Lower lobe of right lung (tissue), 2 donors: ENCODE results near the gene ANKEF1. TPM values are rescaled to one million over a fixed set of nuclear protein-coding genes. Genes with fewer than 3 reads are reported as not detected.

Experiments used
- ATAC-seq, 2 donors: fragments of 200-7000 bp; cut with Tn5 transposase; one replicate each; pipeline ENCODE4 v1.9.1; 2020 to 2022; ENCODE audit warnings: mild to moderate bottlenecking in 2 of 2, moderate library complexity in 2 of 2
- DNase-seq: peaks from one replicate; pipeline ENCODE4 v3.0.0-alpha.2; 2020
- H3K27ac ChIP-seq: fragments of 200-600 bp; one replicate; pipeline ENCODE4 v1.8.0; 2022
- H3K27me3 ChIP-seq: fragments of 200-600 bp; one replicate; pipeline ENCODE4 v1.8.0; 2022; ENCODE audit warnings: low read depth
- H3K36me3 ChIP-seq: fragments of 200-600 bp; one replicate; pipeline ENCODE4 v1.8.0; 2022; ENCODE audit warnings: mild to moderate bottlenecking
- H3K4me1 ChIP-seq: fragments of 200-600 bp; one replicate; pipeline ENCODE4 v1.8.0; 2022
- H3K4me3 ChIP-seq: fragments of 200-600 bp; one replicate; pipeline ENCODE4 v1.8.0; 2022; ENCODE audit warnings: mild to moderate bottlenecking
- H3K9me3 ChIP-seq: fragments of 200-600 bp; one replicate; pipeline ENCODE4 v1.8.0; 2022
- intact Hi-C: fragments of 100-400 bp; cut with DNase I; formaldehyde crosslinking; loops from one replicate; pipeline ENCODE4 v1.11.0; 2022
- long read RNA-seq: library from polyadenylated mRNA; unstranded; transcript quantifications from one replicate; pipeline ENCODE4 v2.0.0, GENCODE V29; 2021
- total RNA-seq: library from RNA; stranded (reverse); fragmentation: NEBNext Ultra II Directional; extraction: Animal tissue kit (Norgen Biotek cat#: 25700); gene quantifications from one replicate; pipeline ENCODE4 v1.2.1, GENCODE V29; 2021
- TF ChIP-seq, protein P1 (sequence below): fragments of 200-600 bp; IDR thresholded peaks from one replicate; pipeline ENCODE4 v1.8.0; 2022; ENCODE audit warnings: antibody characterized with exemption, mild to moderate bottlenecking
- donor health status: DM: no; HTN: yes; CAD: no; lungs with severe emphysema.

The ANKEF1 gene
- total RNA-seq = 3.8 TPM
- long read RNA-seq, full-length matches to known transcripts = 5 of 12 reads
- long read RNA-seq, partial matches to known transcripts = 3 of 12 reads
- long read RNA-seq, other reads (novel, unspliced or antisense) = 4 of 12 reads

DNA sequence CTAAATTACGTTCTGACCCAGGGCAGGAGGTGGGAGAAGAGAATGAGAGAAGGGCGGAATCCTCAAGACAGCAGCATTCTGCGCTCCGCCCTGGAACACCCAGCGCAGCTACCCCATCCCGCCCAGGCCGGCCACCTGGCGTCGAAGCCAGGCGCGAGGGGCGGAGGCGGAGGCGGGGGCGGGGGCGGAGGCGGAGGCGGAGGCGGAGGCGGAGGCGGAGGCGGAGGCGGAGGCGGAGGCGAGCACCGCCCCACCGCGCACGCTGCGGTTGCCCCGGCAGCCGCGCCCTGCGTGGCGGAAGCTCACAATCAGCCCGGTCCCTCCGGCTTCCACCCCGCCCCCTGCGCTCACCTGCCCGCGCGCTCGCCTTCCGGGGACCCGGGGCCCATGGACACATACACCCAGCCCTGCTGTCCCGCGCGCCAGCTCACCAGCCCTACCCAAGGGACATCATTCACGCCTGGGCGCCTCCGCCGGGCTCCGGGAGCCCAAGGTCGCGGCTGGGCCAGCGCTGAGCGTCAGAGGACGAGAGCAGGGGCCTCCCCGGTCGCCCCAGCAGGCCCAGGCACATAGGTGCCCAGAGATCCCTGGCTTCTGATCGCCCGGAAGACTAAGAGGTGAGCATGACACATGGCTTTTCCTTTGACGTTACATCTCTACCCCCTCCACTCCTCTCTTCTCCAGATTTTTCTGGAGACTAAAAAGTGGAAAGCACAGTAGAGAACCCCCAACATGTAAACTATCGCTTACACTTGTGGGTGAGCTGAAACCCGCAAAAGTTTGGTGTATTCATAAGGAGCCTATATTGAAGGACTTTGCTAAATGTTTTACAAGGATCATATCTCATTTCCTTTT, at the start of gene ANKEF1:
Gene ANKEF1 (plus strand): TSS at position 271 of the 855 bp plus-strand sequence. CDS start 3,315 bp downstream, outside the sequence.
- Histone ChIP-seq H3K9me3 (no peaks in the 10 kb centered on the region), H3K4me1 (peaks cover 10% of the 10 kb centered on the region), H3K27me3 (no peaks in the 10 kb centered on the region), H3K27ac (peak within 1 kb of the TSS; percentile 80), H3K4me3 (peak within 1 kb of the TSS; percentile 74), H3K36me3 (no peaks in the 10 kb centered on the region)
- TF ChIP-seq, protein P1, sequence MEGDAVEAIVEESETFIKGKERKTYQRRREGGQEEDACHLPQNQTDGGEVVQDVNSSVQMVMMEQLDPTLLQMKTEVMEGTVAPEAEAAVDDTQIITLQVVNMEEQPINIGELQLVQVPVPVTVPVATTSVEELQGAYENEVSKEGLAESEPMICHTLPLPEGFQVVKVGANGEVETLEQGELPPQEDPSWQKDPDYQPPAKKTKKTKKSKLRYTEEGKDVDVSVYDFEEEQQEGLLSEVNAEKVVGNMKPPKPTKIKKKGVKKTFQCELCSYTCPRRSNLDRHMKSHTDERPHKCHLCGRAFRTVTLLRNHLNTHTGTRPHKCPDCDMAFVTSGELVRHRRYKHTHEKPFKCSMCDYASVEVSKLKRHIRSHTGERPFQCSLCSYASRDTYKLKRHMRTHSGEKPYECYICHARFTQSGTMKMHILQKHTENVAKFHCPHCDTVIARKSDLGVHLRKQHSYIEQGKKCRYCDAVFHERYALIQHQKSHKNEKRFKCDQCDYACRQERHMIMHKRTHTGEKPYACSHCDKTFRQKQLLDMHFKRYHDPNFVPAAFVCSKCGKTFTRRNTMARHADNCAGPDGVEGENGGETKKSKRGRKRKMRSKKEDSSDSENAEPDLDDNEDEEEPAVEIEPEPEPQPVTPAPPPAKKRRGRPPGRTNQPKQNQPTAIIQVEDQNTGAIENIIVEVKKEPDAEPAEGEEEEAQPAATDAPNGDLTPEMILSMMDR = no peak
- intact Hi-C loops = no loop called here
- peak; percentile 99 to 100 for ATAC-seq
- peak; percentile 91 for DNase-seq

DNA sequence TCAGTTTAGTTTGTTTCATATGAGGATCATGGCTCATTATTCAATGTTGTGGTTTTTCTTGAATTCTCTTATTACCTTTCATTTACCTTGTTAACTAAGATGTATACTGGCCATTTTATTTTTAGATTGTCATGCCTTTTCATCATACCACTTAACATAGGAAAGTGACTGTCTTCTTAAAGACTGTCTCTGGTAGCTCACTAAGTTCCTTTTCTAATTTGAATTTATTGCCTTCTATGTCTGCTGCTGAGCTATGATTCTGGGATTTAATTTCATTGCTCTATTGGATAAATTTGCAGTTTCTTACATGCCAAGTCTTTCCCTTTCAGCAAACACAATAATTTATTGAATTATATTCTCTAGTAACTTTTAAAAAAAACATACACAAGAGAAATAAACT, 49.5 kb upstream of the ANKEF1 start:
- no peak overlapping the region for H3K27ac ChIP-seq
- no peak overlapping the region for H3K4me3 ChIP-seq
- TF ChIP-seq, protein P1 = no peak
- DNase-seq = no peak
- no peaks in the 10 kb centered on the region for H3K36me3 ChIP-seq
- intact Hi-C loops = no loop called here
- no peaks in the 10 kb centered on the region for H3K9me3 ChIP-seq
- no peak for ATAC-seq
- no peaks in the 10 kb centered on the region for H3K4me1 ChIP-seq
- no peaks in the 10 kb centered on the region for H3K27me3 ChIP-seq

DNA sequence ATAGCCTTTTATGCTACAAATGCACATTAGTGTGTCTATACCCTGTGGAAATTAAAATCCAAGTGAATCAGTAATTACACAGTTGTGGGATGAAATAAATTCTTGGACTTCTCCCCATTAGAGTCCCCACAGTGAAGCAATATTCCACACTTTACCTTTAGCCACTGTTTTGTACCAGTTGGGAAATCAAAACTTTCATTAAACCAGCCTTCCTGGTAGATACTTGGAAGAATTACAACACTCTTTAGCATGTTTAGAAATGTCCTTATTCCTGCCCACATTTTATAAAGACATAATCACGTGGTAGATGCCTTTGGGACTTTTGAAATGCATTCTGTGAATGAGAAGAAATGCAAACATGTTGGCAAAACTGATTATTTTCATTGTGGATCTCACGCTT, 49.0 kb upstream of the ANKEF1 start:
- intact Hi-C loops = no loop called here
- H3K27ac ChIP-seq = no peak overlapping the region
- DNase-seq = no peak
- no peaks in the 10 kb centered on the region for H3K27me3 ChIP-seq
- no peaks in the 10 kb centered on the region for H3K4me1 ChIP-seq
- no peak overlapping the region for H3K4me3 ChIP-seq
- H3K36me3 ChIP-seq = no peaks in the 10 kb centered on the region
- no peaks in the 10 kb centered on the region for H3K9me3 ChIP-seq
- peak in 1 of 2 donors; percentile 47 for ATAC-seq
- TF ChIP-seq, protein P1 = no peak

DNA sequence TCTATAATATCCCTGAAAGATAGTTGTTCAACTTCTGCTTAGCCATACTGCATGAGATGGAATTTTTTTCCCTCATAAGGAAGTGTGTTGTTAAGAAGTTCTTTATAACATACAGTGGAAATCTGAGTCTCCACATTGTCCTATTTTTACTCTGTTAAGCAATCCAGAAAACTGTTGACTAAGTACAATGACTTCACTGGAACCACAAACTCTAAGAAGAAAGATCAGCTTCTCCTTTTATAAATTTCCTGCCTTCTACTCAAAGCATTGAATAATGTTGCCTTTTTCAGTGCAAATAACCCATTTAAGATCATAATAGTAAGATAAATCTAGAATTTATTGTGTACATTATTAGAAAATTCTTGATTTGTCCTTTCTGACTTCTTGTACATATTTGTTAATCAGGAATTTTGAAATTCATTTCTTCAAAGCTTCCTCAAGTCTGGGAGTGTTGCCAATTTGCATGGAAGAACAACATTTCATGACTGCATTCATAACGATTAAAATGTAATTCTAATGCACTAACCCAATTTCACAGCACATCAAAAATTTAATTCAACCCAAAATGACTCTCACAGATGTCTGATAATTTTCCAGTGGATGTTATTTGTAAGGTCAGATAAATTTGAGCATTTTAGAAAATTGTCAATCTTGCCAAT, 45.6 kb upstream of the ANKEF1 start:
- Histone ChIP-seq H3K27me3 (no peaks in the 10 kb centered on the region), H3K27ac (no peak overlapping the region), H3K36me3 (no peaks in the 10 kb centered on the region), H3K4me3 (no peak overlapping the region), H3K4me1 (no peaks in the 10 kb centered on the region), H3K9me3 (no peaks in the 10 kb centered on the region)
- DNase-seq (no peak), ATAC-seq (peak; percentile 65 to 74)
- intact Hi-C loops = no loop called here
- TF ChIP-seq, protein P1 = no peak

DNA sequence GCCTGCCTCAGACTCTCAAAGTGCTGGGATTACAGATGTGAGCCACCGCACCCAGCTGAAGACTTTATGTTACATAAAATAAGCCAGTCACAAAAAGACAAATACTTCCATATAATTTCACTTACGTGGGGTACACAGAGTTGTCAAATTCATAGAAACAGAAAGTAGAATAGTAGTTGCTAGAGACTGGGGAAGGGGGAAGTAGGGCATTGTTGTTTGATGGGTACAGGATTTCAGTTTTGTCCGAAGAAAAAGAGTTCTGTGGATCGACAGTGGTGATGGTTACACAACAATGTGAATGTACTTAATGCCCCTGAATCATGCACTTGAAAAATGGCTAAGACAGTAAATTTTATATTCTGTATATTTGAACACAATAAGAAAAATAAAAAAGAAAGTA, 41.6 kb upstream of the ANKEF1 start:
- H3K36me3 ChIP-seq = no peaks in the 10 kb centered on the region
- no peak overlapping the region for H3K27ac ChIP-seq
- peaks cover 7% of the 10 kb centered on the region for H3K9me3 ChIP-seq
- H3K4me1 ChIP-seq = no peaks in the 10 kb centered on the region
- H3K27me3 ChIP-seq = no peaks in the 10 kb centered on the region
- intact Hi-C loops = no loop called here
- peak; percentile 49 to 51 for ATAC-seq
- no peak for DNase-seq
- TF ChIP-seq, protein P1 = no peak
- no peak overlapping the region for H3K4me3 ChIP-seq
